ENCODE data around the gene FBLN2.
A peak's percentile ranks its signal among the peaks of the same experiment; 100 is the strongest.

FBLN2 gene

GRCh38 chr3:13608969-13609725 is 60.2 kb downstream of the FBLN2 start:
- DNase-seq, result peak; percentile 43

GRCh38 chr3:13610006-13610570 is 61.2 kb downstream of the FBLN2 start:
- DNase-seq, result peak; percentile 33

GRCh38 chr3:13611221-13611620 is 62.3 kb downstream of the FBLN2 start:
- DNase-seq, result no peak

DNA sequence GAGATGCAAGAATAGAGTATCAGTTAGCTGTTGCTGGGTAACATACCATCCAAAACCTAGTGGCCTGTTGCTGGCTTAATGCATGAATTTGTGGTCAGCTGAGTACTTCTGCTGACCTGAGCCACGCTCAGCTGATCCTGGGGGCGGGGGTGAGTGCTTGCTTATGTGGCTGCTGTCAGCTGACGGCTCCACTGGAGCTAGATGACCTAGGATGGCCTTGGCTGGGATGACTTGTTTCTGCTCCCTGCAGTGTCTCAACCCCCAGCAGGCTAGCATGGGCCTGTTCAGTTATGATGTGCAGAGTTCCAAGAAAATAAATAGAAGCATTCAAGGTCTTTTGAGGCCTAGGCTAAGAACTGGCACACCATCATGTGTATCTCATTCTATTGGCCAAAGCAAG is 63.9 kb downstream of the FBLN2 start:
- peak; percentile 39 for DNase-seq

DNA sequence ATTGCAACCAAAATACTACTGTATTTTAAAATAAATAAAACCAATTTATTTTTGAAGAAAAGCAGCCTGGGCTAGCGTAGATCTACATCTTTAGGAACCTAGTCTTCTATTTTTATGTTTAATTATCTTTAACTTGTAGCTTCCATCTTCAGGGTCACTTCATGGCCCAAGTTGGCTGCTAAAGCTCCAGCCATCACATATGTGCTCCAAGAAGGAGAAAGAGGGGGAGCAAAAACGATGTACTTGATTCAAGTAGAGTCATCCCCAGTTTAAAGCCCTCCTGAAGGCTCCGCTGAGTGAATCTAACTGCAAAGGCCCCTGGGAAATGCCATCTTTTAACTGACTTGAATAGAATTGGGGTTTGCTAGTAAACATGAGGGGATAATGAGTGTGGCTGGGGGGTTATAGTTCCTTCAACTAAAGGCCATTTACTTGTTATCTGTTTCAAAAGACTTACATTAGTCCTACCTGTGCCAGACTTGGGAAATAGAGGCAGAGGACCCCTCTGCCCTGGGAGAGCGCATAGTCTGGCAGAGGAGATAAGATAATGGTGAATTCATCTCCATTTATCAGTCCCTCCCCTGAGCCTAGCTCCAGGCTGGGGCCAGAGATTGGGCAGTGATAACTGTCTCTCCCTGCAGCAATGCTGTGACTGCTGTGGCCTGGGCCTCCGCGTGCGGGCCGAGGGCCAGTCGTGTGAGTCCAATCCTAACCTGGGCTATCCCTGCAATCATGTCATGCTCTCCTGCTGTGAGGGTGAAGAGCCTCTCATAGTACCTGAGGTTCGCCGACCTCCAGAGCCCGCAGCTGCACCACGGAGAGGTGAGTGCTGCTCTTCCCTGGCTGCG is 64.6 kb downstream of the FBLN2 start:
- peak; percentile 36 for DNase-seq

DNA sequence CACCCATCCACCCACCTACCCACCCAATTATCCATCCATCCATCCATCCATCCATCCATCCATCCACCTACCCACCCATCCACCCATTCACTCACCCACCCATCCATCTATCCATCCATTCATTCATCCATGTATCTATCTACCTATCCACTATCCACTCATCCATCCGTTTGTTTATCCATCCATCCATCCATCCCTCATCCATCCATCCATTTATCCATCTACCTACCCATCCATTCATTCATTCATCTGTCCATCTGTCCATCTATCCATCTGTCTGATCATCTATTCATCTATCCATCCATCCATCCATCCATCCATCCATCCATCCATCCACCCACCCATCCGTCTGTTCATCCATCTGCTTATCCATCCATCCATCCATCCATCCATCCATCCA is 65.7 kb downstream of the FBLN2 start:
- DNase-seq, result no peak

- no peak for DNase-seq
These were observed 66.1 kb downstream of the FBLN2 start for GRCh38 chr3:13615019-13615528.

DNA sequence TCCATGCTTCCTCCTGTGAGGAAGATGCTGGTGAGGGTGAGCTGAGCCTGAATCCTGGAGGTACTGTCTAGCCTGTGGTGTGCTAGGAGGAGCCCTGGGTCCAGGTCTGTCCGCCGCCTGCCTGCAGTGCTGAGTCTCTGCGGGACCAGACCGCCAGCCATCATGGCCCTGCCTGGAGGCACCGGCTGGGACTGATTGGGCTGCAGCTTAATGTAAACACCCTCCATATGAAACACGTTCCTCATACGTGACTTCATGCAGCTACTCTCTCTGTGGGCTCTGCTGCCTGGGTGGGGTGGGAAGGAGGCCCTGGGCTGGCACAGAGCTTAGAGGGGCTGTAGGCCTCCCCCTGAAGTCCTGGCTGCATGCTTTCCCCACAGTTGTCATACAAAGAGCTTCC is 67.4 kb downstream of the FBLN2 start:
- no peak for DNase-seq

DNA sequence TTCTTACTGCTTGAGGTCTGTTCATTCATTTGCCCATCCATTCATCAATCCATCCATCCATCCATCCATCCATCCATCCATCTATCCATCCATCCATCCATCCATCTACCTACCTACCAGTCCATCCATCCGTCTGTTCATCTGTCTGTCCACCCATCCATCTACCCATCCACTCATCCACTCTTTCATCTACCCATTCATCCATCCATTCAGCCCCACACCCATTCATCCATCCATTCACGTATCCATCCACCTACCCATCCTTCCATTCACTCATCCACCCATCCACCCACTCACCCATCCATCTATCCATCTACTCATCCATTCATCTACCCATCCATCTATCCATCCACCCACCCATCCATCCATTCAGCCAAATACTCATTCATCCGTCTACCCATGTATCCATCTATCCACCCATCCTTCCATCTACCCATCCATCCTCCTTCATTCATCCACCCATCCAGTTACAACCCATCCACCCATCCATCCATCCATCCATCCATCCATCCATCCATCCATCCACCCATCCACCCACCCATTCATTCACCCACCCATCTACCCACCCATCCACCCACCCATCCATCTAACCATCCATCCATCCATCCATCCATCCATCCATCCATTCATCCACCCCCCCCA is 68.3 kb downstream of the FBLN2 start:
- no peak for DNase-seq

GRCh38 chr3:13617981-13618380 is 69.1 kb downstream of the FBLN2 start:
- DNase-seq, result no peak

DNA sequence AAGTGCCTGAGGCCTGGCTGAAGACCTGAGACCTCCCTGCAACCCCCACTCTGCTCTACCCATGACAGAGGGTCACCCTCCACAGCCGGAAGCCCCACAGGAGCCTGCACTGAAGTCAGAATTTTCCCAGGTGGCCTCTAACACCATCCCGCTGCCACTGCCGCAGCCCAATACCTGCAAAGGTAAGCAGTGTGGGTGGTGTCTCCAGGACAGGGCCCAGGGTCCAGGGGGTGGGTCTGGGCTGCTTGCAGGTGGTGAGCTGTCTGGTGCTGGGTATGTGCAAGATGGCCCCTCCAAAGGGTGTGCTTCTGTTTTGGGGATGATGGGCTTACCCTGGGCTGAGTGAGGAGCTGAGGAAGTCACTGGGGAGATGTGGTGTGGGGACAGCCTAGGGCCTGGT is 69.9 kb downstream of the FBLN2 start:
- no peak for DNase-seq

DNA sequence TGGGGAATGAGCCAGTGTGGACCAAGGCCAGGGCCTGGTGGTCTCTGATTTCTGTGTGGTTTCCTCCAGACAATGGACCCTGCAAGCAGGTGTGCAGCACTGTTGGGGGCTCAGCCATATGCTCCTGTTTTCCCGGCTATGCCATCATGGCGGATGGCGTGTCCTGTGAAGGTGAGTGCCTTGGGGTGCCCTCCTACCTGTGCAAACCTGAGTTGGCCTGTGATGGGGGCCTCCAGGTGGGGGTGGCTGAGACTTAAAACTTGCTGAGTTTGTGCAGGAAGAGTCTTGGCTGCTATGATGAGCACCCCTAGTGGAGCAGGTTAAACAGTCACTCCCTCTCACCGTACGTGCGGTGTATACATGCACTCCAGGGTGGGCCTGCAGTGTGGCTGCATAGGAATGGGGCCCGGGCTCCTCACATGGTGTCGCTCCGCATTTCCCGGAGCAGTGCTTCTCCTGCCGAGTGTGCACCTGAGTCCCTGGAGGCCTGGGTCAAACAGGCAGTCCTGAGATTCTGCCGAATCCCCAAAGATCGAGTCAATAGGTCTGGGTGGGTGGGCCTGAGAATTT is 70.8 kb downstream of the FBLN2 start:
- no peak for DNase-seq

DNA sequence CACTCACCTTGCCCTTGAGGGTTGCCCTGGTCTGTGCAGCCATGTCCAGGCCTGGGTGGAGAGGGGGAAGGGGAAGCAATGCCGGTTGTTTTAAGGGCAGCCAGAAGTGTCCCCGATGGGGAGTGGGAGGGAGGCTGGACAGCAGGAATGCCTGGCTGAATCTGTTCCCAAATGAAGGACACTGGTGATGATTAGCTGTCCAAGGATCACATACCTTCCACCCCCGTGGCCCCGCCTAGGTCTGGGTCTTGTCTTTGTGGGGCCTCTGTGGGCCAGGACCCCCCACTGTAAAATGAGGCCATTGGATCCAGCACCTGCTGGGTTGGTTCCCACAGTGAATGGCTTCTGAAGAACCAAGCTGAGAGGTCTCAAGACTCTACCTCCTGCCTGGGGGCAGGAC is 71.4 kb downstream of the FBLN2 start:
- DNase-seq, result no peak

DNA sequence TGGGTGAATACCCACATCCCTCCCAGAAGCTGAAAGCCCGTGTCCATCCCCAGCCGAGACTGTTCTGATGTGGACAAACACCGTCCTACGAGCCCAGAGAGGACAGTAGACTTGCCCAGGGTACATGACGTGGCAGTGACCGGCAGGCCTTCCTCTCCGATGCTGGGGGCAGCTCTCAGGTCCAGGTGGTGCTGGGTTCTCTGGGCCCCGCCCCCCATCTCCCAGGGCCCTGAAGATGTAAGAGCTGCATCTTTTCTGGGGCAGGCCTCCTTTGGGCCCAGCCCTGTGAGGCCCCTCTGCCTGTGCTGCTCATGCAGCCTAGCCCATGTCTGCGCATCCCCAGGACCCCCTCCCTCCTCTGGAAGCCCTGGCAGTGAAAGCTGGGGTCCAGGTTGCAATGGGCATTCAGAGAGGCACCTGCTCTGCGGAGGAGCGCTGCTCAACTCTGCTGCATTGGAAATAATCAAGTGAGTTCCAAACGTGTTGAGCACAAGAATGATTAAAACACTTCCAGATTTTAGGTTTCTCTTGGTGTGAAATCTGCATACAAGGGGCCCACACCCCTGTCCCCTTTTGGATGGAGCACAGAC is 71.9 kb downstream of the FBLN2 start:
- no peak for DNase-seq

GRCh38 chr3:13621381-13622221 is 72.7 kb downstream of the FBLN2 start:
- no peak for DNase-seq

DNA sequence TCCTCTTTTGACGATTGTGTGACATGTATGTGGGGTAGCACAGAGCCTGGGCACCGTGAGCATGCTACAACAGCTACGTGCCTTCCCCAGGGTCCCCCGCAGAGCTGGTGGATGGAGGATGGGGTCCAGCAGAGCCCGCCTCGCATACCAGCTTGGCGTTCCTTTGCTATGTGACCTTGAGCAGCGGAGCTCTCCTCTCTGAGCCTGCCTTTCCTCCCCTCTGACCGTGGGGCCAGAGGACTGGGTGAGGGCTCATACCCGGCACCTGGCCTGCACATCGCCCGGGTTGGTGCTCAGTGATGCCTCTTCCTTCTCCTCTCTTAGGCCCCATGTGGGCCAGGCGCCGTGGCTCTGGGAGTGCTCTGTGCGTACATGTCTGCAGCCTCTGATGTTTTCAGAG is 73.4 kb downstream of the FBLN2 start:
- no peak for DNase-seq

DNA sequence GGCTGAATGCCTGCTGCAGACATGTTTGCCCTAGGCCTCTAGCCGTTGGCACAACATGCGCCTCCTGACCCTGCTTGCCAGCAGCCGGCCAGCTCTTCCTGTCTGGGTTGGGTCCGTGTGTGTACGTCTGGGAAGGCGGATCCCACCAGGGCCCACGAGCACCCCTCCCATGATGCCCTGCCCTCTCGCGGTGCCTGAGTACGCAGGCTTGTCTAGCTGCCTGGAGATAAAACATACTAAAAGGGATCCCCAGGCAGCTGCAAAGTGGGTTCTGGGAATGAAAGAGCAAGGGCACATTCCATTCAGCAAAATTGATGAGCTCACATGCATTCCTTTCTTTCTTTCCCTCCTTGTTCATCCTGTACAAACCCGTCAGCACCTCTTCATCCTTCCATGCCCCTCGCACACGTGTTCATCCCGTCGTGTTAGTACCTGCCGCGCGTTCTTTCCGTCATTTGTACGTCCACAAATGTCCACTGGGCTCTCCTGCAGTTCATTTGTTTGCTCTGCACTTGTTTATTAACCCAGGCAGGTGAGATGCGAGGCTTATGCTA is 74.3 kb downstream of the FBLN2 start:
- no peak for DNase-seq

GRCh38 chr3:13624021-13624420 is 75.1 kb downstream of the FBLN2 start:
- DNase-seq, result no peak

GRCh38 chr3:13624671-13625125 is 75.8 kb downstream of the FBLN2 start:
- DNase-seq, result no peak

DNA sequence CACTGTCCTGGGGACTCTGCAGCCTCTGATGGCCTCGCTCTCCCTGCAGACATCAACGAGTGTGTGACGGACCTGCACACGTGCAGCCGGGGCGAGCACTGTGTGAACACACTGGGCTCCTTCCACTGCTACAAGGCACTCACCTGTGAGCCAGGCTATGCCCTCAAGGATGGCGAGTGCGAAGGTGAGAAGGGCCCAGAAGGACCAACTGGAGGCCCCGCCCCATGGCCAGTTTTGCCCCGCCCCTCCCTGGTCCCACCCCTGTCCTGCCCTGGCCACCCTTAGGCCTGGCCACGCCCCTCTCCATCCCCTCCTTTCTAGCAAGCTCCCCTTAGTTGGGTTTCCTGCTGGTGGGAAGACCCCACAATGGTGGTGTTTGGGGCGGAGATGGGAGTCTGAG is 77.5 kb downstream of the FBLN2 start:
- DNase-seq, result no peak

GRCh38 chr3:13626915-13627460 is 78.1 kb downstream of the FBLN2 start:
- no peak for DNase-seq

Measured in activated effector memory CD4-positive, alpha-beta T cell treated with anti-CD3 and anti-CD28 coated beads, Interleukin-2, amount 50 U/mL, for 16 hours (primary cell).